GM21381 (cell line): ENCODE data around the gene PBX1.

Experiments used
- ATAC-seq: cut with Tn5 transposase; IDR thresholded peaks from one replicate; pipeline ENCODE4 v1.9.1; 2021; ENCODE audit warnings: mild to moderate bottlenecking, moderate library complexity; ENCODE audit not compliant: unreplicated experiment

PBX1 gene

GRCh38 chr1:164846731-164847691, 288.0 kb downstream of the PBX1 start:
- no peak for ATAC-seq

DNA sequence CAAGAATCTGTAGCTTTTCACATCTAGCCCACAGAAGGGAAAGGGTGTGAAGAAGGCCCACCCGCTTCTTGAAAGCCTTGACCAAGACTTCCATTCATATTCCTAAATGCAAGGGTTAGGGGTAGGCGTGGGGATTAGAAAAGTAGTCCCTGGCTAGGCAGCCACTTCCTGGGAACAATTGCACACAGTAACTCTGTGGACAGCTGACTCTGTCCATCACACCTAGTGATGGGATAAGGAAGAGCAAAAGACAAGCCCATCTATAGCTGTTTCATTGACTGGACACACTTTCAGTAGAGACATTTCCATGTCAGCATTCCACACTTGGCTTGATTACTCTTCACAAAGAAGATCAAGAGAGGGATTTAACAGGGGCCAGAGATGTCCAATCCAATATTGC, 294.2 kb downstream of the PBX1 start:
- ATAC-seq = no peak

DNA sequence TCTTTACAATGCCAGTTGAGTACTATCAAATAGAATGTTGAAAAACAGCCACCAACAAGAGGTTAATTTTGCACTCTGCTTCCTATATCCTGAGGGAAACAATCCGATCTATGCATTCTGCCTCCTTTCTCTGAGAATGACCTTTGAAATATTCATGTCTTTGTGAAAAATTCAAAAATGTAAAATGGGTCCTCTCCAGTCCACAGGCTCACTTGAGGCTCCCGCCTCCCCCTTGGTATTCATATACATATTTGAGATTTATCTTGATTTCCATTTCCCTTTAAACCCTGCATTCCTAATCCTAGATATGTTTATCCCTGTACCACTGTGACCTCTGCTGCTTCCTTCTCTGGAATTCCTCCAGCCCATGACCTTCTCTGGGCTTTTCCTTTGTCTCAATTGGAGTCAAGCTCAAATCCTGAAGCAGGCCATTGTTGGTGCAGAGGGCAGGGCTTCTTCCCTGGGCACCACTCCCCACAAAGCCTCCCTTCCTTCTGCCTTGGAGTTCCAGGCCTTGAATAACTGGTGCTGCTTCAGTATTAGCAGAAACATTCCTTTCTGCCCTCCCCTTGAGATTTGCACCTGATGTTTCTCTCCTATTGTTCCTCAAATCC, 296.8 kb downstream of the PBX1 start:
- no peak for ATAC-seq

DNA sequence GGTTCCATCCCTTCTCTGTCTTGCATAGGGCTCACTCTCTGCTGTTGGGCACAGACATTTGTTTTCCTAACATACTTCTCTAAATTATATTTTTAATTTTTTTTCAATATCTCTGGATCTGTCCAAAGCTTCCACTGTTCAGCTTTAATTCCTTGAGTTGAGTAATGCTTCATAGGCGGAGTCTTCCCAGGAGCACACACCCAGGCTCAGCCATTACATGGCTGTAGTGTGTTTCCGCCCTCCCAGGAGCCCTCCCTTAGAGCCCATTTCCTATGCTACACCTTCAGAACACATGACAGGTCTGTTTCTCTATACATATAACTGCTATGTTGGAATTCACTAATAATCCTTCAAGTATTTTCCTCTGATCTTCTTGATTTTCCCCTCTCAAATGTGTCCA, 297.4 kb downstream of the PBX1 start:
- no peak for ATAC-seq

- ATAC-seq = no peak
Measured at GRCh38 chr1:164857439-164857838, 298.5 kb downstream of the PBX1 start.

- ATAC-seq = no peak
Measured at GRCh38 chr1:164858096-164858632, 299.2 kb downstream of the PBX1 start.

DNA sequence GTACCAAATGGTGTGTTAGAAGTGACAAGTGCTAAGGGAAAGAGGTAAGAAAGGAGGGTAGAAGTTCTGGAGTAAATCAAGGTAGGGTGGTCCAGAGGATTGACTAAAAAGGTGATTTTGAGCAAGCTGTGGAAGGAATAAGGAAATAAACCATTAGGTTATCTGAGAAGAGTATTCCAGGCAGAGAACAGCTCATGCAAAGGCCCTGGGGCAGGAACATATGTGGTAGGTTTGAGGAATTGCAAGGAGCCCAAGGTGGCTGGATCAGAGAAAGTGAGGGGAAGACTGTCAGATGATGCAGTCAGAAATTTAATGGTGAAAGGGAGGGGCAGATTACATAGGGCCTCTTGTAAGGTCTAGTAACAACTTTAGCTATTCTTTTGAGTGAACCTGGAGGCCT, 302.6 kb downstream of the PBX1 start:
- ATAC-seq = no peak

GRCh38 chr1:164863056-164863455, 304.1 kb downstream of the PBX1 start:
- ATAC-seq = no peak

DNA sequence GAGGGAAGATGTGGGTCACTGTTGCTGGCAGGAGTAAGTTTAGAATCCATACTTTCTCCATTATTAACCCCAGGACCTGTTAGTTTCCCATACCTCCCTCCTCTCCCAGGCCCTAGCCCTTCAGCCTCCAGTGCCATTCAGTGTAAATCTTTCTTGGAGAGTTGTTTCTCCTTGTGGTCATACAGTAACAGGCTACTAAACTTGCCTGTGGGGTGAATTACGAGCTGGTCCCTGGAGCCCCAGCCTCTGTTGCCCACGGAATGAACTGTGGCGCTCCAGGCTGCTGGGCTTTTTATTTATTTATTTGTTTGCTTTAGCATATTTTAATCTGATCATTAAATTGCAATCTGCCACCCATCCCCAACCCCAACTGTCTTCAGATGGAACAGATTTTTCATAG, 305.2 kb downstream of the PBX1 start:
- no peak for ATAC-seq

- ATAC-seq = no peak
Measured at GRCh38 chr1:164865385-164865784, 306.4 kb downstream of the PBX1 start.

GRCh38 chr1:164867590-164867989, 308.6 kb downstream of the PBX1 start:
- no peak for ATAC-seq

DNA sequence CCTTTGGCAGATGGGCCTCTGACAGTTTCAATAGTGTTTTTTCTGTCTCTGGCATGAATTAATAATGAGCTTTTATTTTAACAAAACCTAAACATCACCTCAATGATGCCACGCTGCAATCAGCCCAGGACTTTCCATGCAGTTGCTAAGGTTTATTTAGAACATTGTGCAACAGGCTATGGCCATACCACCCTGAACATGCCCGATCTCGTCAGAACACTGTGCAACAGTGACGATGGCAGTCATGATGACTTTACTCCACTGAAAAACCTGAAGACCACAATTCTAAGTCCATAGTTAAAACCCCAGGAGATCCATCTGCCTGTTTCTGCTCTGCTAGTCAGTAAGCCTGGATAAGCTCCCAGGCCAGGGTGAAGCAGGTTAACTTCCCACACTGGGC, 310.0 kb downstream of the PBX1 start:
- no peak for ATAC-seq

DNA sequence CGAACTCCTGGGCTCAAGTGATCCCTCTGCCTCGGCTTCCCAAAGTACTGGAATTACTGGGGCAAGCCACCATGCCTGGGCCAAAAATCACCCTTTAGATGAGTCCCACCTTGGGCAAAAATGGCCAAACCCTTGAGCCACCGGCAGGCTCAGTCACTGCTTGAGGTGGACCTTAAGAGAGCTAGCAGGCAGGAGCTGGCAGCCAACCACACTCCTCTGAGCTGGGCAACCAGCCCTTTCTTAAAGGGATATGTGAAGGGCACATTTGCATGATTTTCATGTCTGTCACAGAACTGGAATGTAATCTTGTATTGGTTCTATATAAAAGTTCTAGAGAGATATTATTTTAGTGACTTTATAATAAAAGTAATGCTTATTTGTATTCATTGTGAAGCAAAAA, 316.5 kb downstream of the PBX1 start:
- ATAC-seq = no peak

DNA sequence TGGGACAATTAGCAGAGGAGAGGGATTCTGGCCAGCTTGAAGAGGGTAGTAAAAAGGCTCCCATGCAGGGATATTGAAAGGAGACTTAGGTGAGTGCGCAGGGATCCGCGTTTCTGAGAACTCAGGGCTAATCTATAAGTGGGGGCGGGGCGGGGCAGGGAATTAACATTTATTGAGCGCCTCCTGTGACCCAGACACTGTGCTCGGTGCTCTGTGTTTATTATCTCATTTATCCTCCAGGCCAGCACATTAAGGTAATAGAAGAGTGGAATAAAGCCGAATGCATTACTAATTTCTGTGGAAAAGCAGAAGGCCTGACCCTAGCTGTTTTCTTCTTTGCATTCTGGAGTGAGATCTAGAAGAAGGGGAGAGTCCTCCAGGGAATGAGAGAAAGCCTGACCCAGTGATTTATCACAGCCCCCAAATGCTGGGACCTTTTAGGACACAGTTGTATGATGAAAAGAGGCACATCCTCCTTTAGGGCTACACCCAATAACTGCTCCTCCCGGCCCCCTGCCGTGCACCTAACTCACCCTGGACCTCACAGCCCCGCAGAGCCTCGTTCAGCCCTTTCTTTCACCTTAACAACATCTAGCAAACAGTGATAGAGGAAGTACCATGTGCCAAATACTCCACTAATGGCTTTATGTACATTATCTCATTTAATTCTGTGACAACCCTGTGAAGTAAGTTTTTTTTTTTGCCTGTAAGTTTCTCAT, 317.6 kb downstream of the PBX1 start:
- no peak for ATAC-seq

GRCh38 chr1:164880199-164880598, 321.2 kb downstream of the PBX1 start:
- no peak for ATAC-seq

GRCh38 chr1:164880644-164881043, 321.7 kb downstream of the PBX1 start:
- ATAC-seq = no peak

GRCh38 chr1:164885311-164885710, 326.3 kb downstream of the PBX1 start:
- ATAC-seq = no peak

DNA sequence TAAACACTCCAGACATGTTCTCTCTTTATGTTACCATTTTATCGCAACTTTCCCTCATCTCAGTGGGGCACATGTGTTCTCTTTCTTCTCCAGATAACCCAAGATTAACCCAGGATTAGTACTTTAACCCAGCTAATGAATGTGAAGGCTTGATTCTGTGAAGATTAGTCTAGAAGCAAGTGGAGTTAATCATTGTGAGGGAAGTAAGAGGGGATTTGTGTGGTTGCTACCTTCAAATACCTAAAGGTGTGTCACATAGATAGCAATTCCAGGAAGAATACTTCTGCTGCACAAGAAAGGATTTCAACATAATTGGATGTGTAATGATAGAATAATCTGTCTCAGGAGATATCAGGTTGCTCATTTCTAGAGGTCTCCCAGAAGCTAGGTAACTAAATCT, 327.1 kb downstream of the PBX1 start:
- ATAC-seq = no peak

DNA sequence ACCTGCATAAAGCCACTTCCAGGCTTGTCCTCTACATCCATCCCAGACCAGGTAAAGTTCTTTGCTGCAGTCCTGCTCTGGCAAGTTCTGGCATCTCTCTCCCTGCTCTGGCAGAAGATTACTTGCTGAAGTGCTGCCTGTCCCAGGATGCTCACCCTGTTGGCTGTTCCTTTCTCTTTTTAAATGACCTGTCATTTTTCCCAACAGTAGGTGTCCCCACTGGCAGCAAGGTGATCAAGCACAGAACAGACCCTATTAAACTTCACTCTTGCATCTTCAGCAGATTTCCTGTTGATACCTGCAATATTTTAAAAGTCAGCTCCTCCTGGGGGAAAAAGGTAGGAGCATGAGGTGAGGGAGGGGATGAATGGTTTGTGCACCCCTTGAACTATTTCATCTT, 332.6 kb downstream of the PBX1 start:
- ATAC-seq = no peak

DNA sequence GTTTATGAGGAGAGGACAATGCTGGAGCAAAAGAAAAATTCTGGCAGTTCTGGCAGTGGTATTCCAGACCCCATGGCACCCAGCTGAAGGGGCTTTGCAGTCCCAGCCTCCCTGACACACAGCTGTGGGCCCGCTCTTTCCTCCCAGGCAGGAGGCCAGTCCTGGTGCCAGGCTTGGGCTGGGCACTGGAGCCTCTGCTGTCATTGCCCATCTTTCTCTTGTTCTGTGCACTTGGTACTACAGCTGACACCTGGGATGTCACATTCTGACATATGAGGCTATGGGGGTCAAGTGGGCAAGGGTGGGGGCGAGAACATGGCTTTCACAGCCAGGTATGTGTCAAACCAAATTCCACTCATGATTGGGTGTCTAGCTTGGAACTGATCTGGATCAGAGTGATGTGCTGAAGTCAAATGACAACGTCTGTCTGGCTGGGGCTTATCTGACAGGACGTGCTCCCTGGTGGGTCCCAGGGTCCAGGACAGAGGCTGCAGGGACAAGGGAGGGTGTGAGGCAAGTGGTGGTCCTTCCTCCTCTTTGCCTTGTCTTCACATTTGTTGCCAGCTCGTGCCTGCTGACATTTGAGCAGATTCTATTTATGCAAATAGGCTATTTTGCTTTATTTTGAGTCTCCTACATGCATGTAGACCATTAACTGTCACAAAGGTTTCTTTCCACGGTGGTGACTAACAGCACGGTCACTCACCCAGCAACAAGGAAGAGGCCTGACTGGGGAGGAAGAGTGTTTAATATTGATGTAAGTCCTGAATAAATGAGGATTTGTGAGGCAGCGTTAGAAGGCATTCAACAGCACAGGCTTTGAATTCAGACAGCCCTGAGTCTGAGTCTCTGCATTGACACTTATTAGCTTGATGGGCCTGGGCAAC, 336.3 kb downstream of the PBX1 start:
- no peak for ATAC-seq
